ENCODE data around the gene PPP4R3C. TPM values are rescaled to one million over a fixed set of nuclear protein-coding genes. Genes with fewer than 3 reads are reported as not detected.
"Not testable (repeated sequence)": the region's sequence is repeated elsewhere in the genome, so short reads cannot be mapped to it uniquely, and the experiment has no call there.

Gene PPP4R3C
- polyA plus RNA-seq: not detected
- long read RNA-seq, donor 1: 0 reads
- long read RNA-seq, donor 2: 0 reads
- long read RNA-seq, donor 3: 0 reads
- long read RNA-seq, donor 4: 0 reads
- long read RNA-seq, donor 5: 0 reads
- long read RNA-seq, donor 6: 0 reads
- long read RNA-seq, donor 7: 0 reads
- long read RNA-seq, donor 8: 0 reads
- long read RNA-seq, donor 9: 0 reads
- long read RNA-seq, donor 10: 0 reads

GRCh38 chrX:27463187-27463586, at the start of gene PPP4R3C:
Gene PPP4R3C (minus strand): TSS chrX:27463341. CDS start chrX:27463296, 45 bp downstream.
- WGBS, 3 donors: 80 to 93% (median 86%) methylated on average over 10 to 14 of the region's 14 CpGs
- FAIRE-seq: no peak
- H3K27ac ChIP-seq (ENCODE audit: low read depth in 1 of 3, low read length in 2 of 3): no peak within 1 kb of the TSS

GRCh38 chrX:27491397-27491796, 28.3 kb upstream of the PPP4R3C start:
- Histone ChIP-seq H3K27ac (ENCODE audit: low read depth in 1 of 3, low read length in 2 of 3) (no peak overlapping the region), H3K27me3 (ENCODE audit: control insufficient read depth in 3 of 3, insufficient read depth in 3 of 3, low read length in 3 of 3) (no peaks in the 10 kb centered on the region), H3K9me3 (ENCODE audit: control insufficient read depth in 2 of 2, insufficient read depth in 1 of 2, low read depth in 1 of 2, low read length in 1 of 2) (no peaks in the 10 kb centered on the region), H3K4me3 (ENCODE audit: low read depth in 1 of 3, low read length in 3 of 3) (no peak overlapping the region), H3K4me1 (ENCODE audit: control insufficient read depth in 3 of 3, insufficient read depth in 2 of 3, low read depth in 1 of 3, low read length in 2 of 3) (no peaks in the 10 kb centered on the region), H3K36me3 (ENCODE audit: control insufficient read depth in 3 of 3, insufficient read depth in 2 of 3, low read depth in 1 of 3, low read length in 3 of 3) (no peaks in the 10 kb centered on the region)
- FAIRE-seq (no peak), DNase-seq (no peak)
- 66 to 77% (median 76%) methylated on average over 4 of the region's 4 CpGs for WGBS, 3 donors

More at GRCh38 chrX:27463187-27463586, at the start of gene PPP4R3C:
- Histone ChIP-seq H3K4me1 (ENCODE audit: control insufficient read depth in 3 of 3, insufficient read depth in 2 of 3, low read depth in 1 of 3, low read length in 2 of 3) (no peaks in the 10 kb centered on the region), H3K4me3 (ENCODE audit: low read depth in 1 of 3, low read length in 3 of 3) (no peak within 1 kb of the TSS), H3K27me3 (ENCODE audit: control insufficient read depth in 3 of 3, insufficient read depth in 3 of 3, low read length in 3 of 3) (no peaks in the 10 kb centered on the region), H3K36me3 (ENCODE audit: control insufficient read depth in 3 of 3, insufficient read depth in 2 of 3, low read depth in 1 of 3, low read length in 3 of 3) (no peaks in the 10 kb centered on the region), H3K9me3 (ENCODE audit: control insufficient read depth in 2 of 2, insufficient read depth in 1 of 2, low read depth in 1 of 2, low read length in 1 of 2) (no peaks in the 10 kb centered on the region)
- DNase-seq: no peak

GRCh38 chrX:27466051-27466450, 2.9 kb upstream of the PPP4R3C start:
- Histone ChIP-seq H3K4me3 (ENCODE audit: low read depth in 1 of 3, low read length in 3 of 3) (no peak overlapping the region), H3K9me3 (ENCODE audit: control insufficient read depth in 2 of 2, insufficient read depth in 1 of 2, low read depth in 1 of 2, low read length in 1 of 2) (no peaks in the 10 kb centered on the region), H3K27ac (ENCODE audit: low read depth in 1 of 3, low read length in 2 of 3) (no peak overlapping the region), H3K27me3 (ENCODE audit: control insufficient read depth in 3 of 3, insufficient read depth in 3 of 3, low read length in 3 of 3) (no peaks in the 10 kb centered on the region), H3K36me3 (ENCODE audit: control insufficient read depth in 3 of 3, insufficient read depth in 2 of 3, low read depth in 1 of 3, low read length in 3 of 3) (no peaks in the 10 kb centered on the region), H3K4me1 (ENCODE audit: control insufficient read depth in 3 of 3, insufficient read depth in 2 of 3, low read depth in 1 of 3, low read length in 2 of 3) (no peaks in the 10 kb centered on the region)
- WGBS, 3 donors: 53 to 59% (median 55%) methylated on average over 1 of the region's 1 CpG
- DNase-seq (no peak), FAIRE-seq (no peak)

DNA sequence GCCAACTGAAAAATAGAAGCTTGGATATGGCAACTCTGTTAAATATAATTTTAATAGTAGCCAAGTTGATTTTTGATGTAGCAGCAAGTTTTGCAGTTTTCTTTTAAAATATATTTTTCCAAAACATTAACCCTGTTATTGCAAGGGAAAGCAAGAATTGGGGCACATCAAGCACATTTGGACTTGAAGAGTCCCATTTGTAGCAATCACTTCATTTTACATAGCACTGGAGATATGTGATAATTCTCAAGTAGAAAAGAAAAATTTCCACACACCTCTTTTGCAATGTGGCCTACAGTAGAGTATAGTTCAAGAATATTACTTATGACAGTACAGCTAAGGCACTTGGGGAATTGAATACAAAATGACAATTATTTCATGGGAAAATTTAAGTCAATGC, 1.9 kb upstream of the PPP4R3C start:
- H3K27me3 ChIP-seq (ENCODE audit: control insufficient read depth in 3 of 3, insufficient read depth in 3 of 3, low read length in 3 of 3): no peaks in the 10 kb centered on the region
- no peak overlapping the region for H3K4me3 ChIP-seq (ENCODE audit: low read depth in 1 of 3, low read length in 3 of 3)
- no peaks in the 10 kb centered on the region for H3K9me3 ChIP-seq (ENCODE audit: control insufficient read depth in 2 of 2, insufficient read depth in 1 of 2, low read depth in 1 of 2, low read length in 1 of 2)
- DNase-seq (no peak), FAIRE-seq (no peak)
- H3K36me3 ChIP-seq (ENCODE audit: control insufficient read depth in 3 of 3, insufficient read depth in 2 of 3, low read depth in 1 of 3, low read length in 3 of 3): no peaks in the 10 kb centered on the region
- no peaks in the 10 kb centered on the region for H3K4me1 ChIP-seq (ENCODE audit: control insufficient read depth in 3 of 3, insufficient read depth in 2 of 3, low read depth in 1 of 3, low read length in 2 of 3)
- no peak overlapping the region for H3K27ac ChIP-seq (ENCODE audit: low read depth in 1 of 3, low read length in 2 of 3)

- WGBS, 3 donors: 59 to 71% (median 69%) methylated on average over 5 of the region's 5 CpGs
- not testable (repeated sequence) for FAIRE-seq; H3K27ac ChIP-seq (ENCODE audit: low read depth in 1 of 3, low read length in 2 of 3); H3K36me3 ChIP-seq (ENCODE audit: control insufficient read depth in 3 of 3, insufficient read depth in 2 of 3, low read depth in 1 of 3, low read length in 3 of 3); H3K4me3 ChIP-seq (ENCODE audit: low read depth in 1 of 3, low read length in 3 of 3); H3K9me3 ChIP-seq (ENCODE audit: control insufficient read depth in 2 of 2, insufficient read depth in 1 of 2, low read depth in 1 of 2, low read length in 1 of 2); H3K4me1 ChIP-seq (ENCODE audit: control insufficient read depth in 3 of 3, insufficient read depth in 2 of 3, low read depth in 1 of 3, low read length in 2 of 3); DNase-seq; H3K27me3 ChIP-seq (ENCODE audit: control insufficient read depth in 3 of 3, insufficient read depth in 3 of 3, low read length in 3 of 3)
Measured at GRCh38 chrX:27459129-27459528, 4.0 kb downstream of the PPP4R3C start.

- H3K4me1 ChIP-seq (ENCODE audit: control insufficient read depth in 3 of 3, insufficient read depth in 2 of 3, low read depth in 1 of 3, low read length in 2 of 3); H3K9me3 ChIP-seq (ENCODE audit: control insufficient read depth in 2 of 2, insufficient read depth in 1 of 2, low read depth in 1 of 2, low read length in 1 of 2); H3K27me3 ChIP-seq (ENCODE audit: control insufficient read depth in 3 of 3, insufficient read depth in 3 of 3, low read length in 3 of 3); H3K36me3 ChIP-seq (ENCODE audit: control insufficient read depth in 3 of 3, insufficient read depth in 2 of 3, low read depth in 1 of 3, low read length in 3 of 3); H3K4me3 ChIP-seq (ENCODE audit: low read depth in 1 of 3, low read length in 3 of 3); H3K27ac ChIP-seq (ENCODE audit: low read depth in 1 of 3, low read length in 2 of 3); DNase-seq; FAIRE-seq: not testable (repeated sequence)
- WGBS, 3 donors: 87 to 96% (median 96%) methylated on average over 20 to 30 of the region's 30 CpGs
Measured at GRCh38 chrX:27458544-27458943, 4.6 kb downstream of the PPP4R3C start.

- no peak for DNase-seq
- Histone ChIP-seq H3K9me3 (ENCODE audit: control insufficient read depth in 2 of 2, insufficient read depth in 1 of 2, low read depth in 1 of 2, low read length in 1 of 2) (no peaks in the 10 kb centered on the region), H3K4me1 (ENCODE audit: control insufficient read depth in 3 of 3, insufficient read depth in 2 of 3, low read depth in 1 of 3, low read length in 2 of 3) (no peaks in the 10 kb centered on the region), H3K27ac (ENCODE audit: low read depth in 1 of 3, low read length in 2 of 3) (no peak overlapping the region), H3K27me3 (ENCODE audit: control insufficient read depth in 3 of 3, insufficient read depth in 3 of 3, low read length in 3 of 3) (no peaks in the 10 kb centered on the region), H3K36me3 (ENCODE audit: control insufficient read depth in 3 of 3, insufficient read depth in 2 of 3, low read depth in 1 of 3, low read length in 3 of 3) (no peaks in the 10 kb centered on the region), H3K4me3 (ENCODE audit: low read depth in 1 of 3, low read length in 3 of 3) (no peak overlapping the region)
- FAIRE-seq: no peak
Measured at GRCh38 chrX:27451324-27451723, 11.8 kb downstream of the PPP4R3C start.

- no peak overlapping the region for H3K4me3 ChIP-seq (ENCODE audit: low read depth in 1 of 3, low read length in 3 of 3)
- H3K9me3 ChIP-seq (ENCODE audit: control insufficient read depth in 2 of 2, insufficient read depth in 1 of 2, low read depth in 1 of 2, low read length in 1 of 2): no peaks in the 10 kb centered on the region
- FAIRE-seq: no peak
- H3K36me3 ChIP-seq (ENCODE audit: control insufficient read depth in 3 of 3, insufficient read depth in 2 of 3, low read depth in 1 of 3, low read length in 3 of 3): no peaks in the 10 kb centered on the region
- peak in 1 of 2 donors; percentile 1 for DNase-seq
- no peaks in the 10 kb centered on the region for H3K4me1 ChIP-seq (ENCODE audit: control insufficient read depth in 3 of 3, insufficient read depth in 2 of 3, low read depth in 1 of 3, low read length in 2 of 3)
- H3K27ac ChIP-seq (ENCODE audit: low read depth in 1 of 3, low read length in 2 of 3): no peak overlapping the region
- WGBS, 3 donors: 31 to 50% (median 45%) methylated on average over 1 of the region's 1 CpG
- no peaks in the 10 kb centered on the region for H3K27me3 ChIP-seq (ENCODE audit: control insufficient read depth in 3 of 3, insufficient read depth in 3 of 3, low read length in 3 of 3)
Measured at GRCh38 chrX:27446423-27446822, 16.7 kb downstream of the PPP4R3C start.

- no peaks in the 10 kb centered on the region for H3K9me3 ChIP-seq (ENCODE audit: control insufficient read depth in 2 of 2, insufficient read depth in 1 of 2, low read depth in 1 of 2, low read length in 1 of 2)
- DNase-seq (peak in 1 of 2 donors; percentile 26), FAIRE-seq (no peak)
- H3K27ac ChIP-seq (ENCODE audit: low read depth in 1 of 3, low read length in 2 of 3): no peak overlapping the region
- H3K4me1 ChIP-seq (ENCODE audit: control insufficient read depth in 3 of 3, insufficient read depth in 2 of 3, low read depth in 1 of 3, low read length in 2 of 3): no peaks in the 10 kb centered on the region
- WGBS, 3 donors: 39 to 62% (median 57%) methylated on average over 2 of the region's 2 CpGs
- H3K36me3 ChIP-seq (ENCODE audit: control insufficient read depth in 3 of 3, insufficient read depth in 2 of 3, low read depth in 1 of 3, low read length in 3 of 3): no peaks in the 10 kb centered on the region
- H3K27me3 ChIP-seq (ENCODE audit: control insufficient read depth in 3 of 3, insufficient read depth in 3 of 3, low read length in 3 of 3): no peaks in the 10 kb centered on the region
- H3K4me3 ChIP-seq (ENCODE audit: low read depth in 1 of 3, low read length in 3 of 3): no peak overlapping the region
Measured at GRCh38 chrX:27445438-27445837, 17.7 kb downstream of the PPP4R3C start.

Data from small intestine (tissue), 16 donors.